Measurements from ENCODE around the gene PCMTD2. TPM values are rescaled to one million over a fixed set of nuclear protein-coding genes. Genes with fewer than 3 reads are reported as not detected.

The PCMTD2 gene
- total and polyA plus RNA-seq, 2 of the 13 experiments (the other 11 are each of a cell fraction or from before 2014, with no cell fraction given), result 47.0 to 76.9 TPM

GRCh38 chr20:64266988-64267387 lies 11.4 kb downstream of the PCMTD2 start:
- H2AFZ ChIP-seq (ENCODE audit: low read length), result no peak overlapping the region
- ATAC-seq, result no peak
- H3K4me3 ChIP-seq (replicated peaks in 1 of 3; ENCODE audit: insufficient read depth in 1 of 3, low read depth in 2 of 3, low read length in 3 of 3), result no peak overlapping the region
- ChIA-PET CTCF (ENCODE audit: low intra/inter-chr PET ratio, low total read pairs) (no interaction called here), POLR2A (interaction anchor here (2.3 kb wide), 1 partner anchor 11 kb away, joined by 9 read pairs; the partner anchor contains the start of gene PCMTD2)
- 97% methylated on average over 5 of the region's 5 CpGs for WGBS (ENCODE audit: low lambda C conversion rate)
- in situ Hi-C loops (cut with HindIII; ENCODE audit: extremely low pct_ligation_motif_present, low pct_unique_long_range_greater_than_20kb) (no loop called here), intact Hi-C loops (cut with micrococcal nuclease; ENCODE audit: unreplicated experiment) (no loop called here)
- peaks cover 3% of the 10 kb centered on the region for H3K79me2 ChIP-seq (ENCODE audit: insufficient read depth, low read length)
- no peaks in the 10 kb centered on the region for H3K4me1 ChIP-seq (ENCODE audit: insufficient read depth, low read length)
- no peak for TF ChIP-seq TRIM22 (IDR thresholded peaks at IDR 0.05)
- no peak for TF ChIP-seq ZFP41 (CRISPR knock-in tag; IDR thresholded peaks at IDR 0.05; ENCODE audit: borderline replicate concordance)
- TF ChIP-seq SOX5 (CRISPR knock-in tag; IDR thresholded peaks at IDR 0.05; ENCODE audit: borderline replicate concordance), result no peak
- TF ChIP-seq NPAS2 (CRISPR knock-in tag; IDR thresholded peaks at IDR 0.05; ENCODE audit: borderline replicate concordance), result no peak
- TF ChIP-seq EZH2 (conservative IDR thresholded peaks at IDR 0.05; ENCODE audit: low read depth, low read length), result no peak
- TF ChIP-seq ZNF766 (CRISPR knock-in tag; IDR thresholded peaks at IDR 0.05; ENCODE audit: borderline replicate concordance), result no peak
- H3K4me2 ChIP-seq (ENCODE audit: low read depth, low read length), result no peak overlapping the region
- FAIRE-seq, result no peak
- H3K36me3 ChIP-seq (replicated peaks in 1 of 2; ENCODE audit: control insufficient read depth in 1 of 2, insufficient read depth in 2 of 2, low read length in 2 of 2), result peaks cover 27 to 56% of the 10 kb centered on the region in 2 experiments
- H3K9ac ChIP-seq (ENCODE audit: insufficient read depth, low read depth, low read length), result no peak overlapping the region
- DNase-seq (ENCODE audit: low spot score), result no peak
- H4K20me1 ChIP-seq (ENCODE audit: insufficient read depth, low read length), result no peaks in the 10 kb centered on the region
- no peaks in the 10 kb centered on the region for H3K9me3 ChIP-seq (ENCODE audit: low read length)
- no TSS peak for BruUV-seq (replicated peaks)
- H3K27me3 ChIP-seq (ENCODE audit: control insufficient read depth in 1 of 2, insufficient read depth in 2 of 2, low read length in 2 of 2), result no peaks in the 10 kb centered on the region
- no peak overlapping the region for H3K27ac ChIP-seq (ENCODE audit: extremely low read length, insufficient read depth, low read length)

GRCh38 chr20:64268174-64268573 lies 12.6 kb downstream of the PCMTD2 start:
- H2AFZ ChIP-seq (ENCODE audit: low read length), result no peak overlapping the region
- no peak overlapping the region for H3K4me3 ChIP-seq (replicated peaks in 1 of 3; ENCODE audit: insufficient read depth in 1 of 3, low read depth in 2 of 3, low read length in 3 of 3)
- FAIRE-seq (no peak), ATAC-seq (no peak), DNase-seq (ENCODE audit: low spot score) (no peak)
- intact Hi-C loops (cut with micrococcal nuclease; ENCODE audit: unreplicated experiment) (no loop called here), in situ Hi-C loops (cut with HindIII; ENCODE audit: extremely low pct_ligation_motif_present, low pct_unique_long_range_greater_than_20kb) (no loop called here)
- H3K9me3 ChIP-seq (ENCODE audit: low read length), result no peaks in the 10 kb centered on the region
- no peak overlapping the region for H3K9ac ChIP-seq (ENCODE audit: insufficient read depth, low read depth, low read length)
- TF ChIP-seq, protein P1, sequence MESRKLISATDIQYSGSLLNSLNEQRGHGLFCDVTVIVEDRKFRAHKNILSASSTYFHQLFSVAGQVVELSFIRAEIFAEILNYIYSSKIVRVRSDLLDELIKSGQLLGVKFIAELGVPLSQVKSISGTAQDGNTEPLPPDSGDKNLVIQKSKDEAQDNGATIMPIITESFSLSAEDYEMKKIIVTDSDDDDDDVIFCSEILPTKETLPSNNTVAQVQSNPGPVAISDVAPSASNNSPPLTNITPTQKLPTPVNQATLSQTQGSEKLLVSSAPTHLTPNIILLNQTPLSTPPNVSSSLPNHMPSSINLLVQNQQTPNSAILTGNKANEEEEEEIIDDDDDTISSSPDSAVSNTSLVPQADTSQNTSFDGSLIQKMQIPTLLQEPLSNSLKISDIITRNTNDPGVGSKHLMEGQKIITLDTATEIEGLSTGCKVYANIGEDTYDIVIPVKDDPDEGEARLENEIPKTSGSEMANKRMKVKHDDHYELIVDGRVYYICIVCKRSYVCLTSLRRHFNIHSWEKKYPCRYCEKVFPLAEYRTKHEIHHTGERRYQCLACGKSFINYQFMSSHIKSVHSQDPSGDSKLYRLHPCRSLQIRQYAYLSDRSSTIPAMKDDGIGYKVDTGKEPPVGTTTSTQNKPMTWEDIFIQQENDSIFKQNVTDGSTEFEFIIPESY (CRISPR knock-in tag; IDR thresholded peaks at IDR 0.05), result peak; percentile 36; the same call in 1 of the 2 replicates
- no peak for TF ChIP-seq ZNF788 (CRISPR knock-in tag; IDR thresholded peaks at IDR 0.05; ENCODE audit: borderline replicate concordance)
- H3K79me2 ChIP-seq (ENCODE audit: insufficient read depth, low read length), result no peaks in the 10 kb centered on the region
- H3K27ac ChIP-seq (ENCODE audit: extremely low read length, insufficient read depth, low read length), result no peak overlapping the region
- H3K4me2 ChIP-seq (ENCODE audit: low read depth, low read length), result no peak overlapping the region
- H4K20me1 ChIP-seq (ENCODE audit: insufficient read depth, low read length), result no peaks in the 10 kb centered on the region
- H3K27me3 ChIP-seq (ENCODE audit: control insufficient read depth in 1 of 2, insufficient read depth in 2 of 2, low read length in 2 of 2), result no peaks in the 10 kb centered on the region
- CTCF ChIA-PET (ENCODE audit: low intra/inter-chr PET ratio, low total read pairs), result no interaction called here
- H3K4me1 ChIP-seq (ENCODE audit: insufficient read depth, low read length), result no peaks in the 10 kb centered on the region
- POLR2A ChIA-PET, result interaction anchor here (2.3 kb wide), 1 partner anchor 12 kb away, joined by 9 read pairs; the partner anchor contains the start of gene PCMTD2
- no TSS peak for BruUV-seq (replicated peaks)
- 98% methylated on average over 10 of the region's 10 CpGs for WGBS (ENCODE audit: low lambda C conversion rate)
- H3K36me3 ChIP-seq (replicated peaks in 1 of 2; ENCODE audit: control insufficient read depth in 1 of 2, insufficient read depth in 2 of 2, low read length in 2 of 2), result peaks cover 21 to 51% of the 10 kb centered on the region in 2 experiments
